SU-DHL-6 (cell line): ENCODE measurements around the gene CREB5.

Source experiments
- H2AFZ ChIP-seq: fragments of 200-600 bp; sonication (generic); 2 replicates; pipeline ENCODE4 v1.6.1; 2014; ENCODE audit warnings: low read depth, mild to moderate bottlenecking, moderate library complexity, mixed read lengths, antibody characterized with exemption, low read length; ENCODE audit not compliant: severe bottlenecking
- H3F3A ChIP-seq: fragments of 200-600 bp; shearing (Covaris generic); 2 replicates; pipeline ENCODE4 v1.6.0; 2016; ENCODE audit warnings: antibody characterized with exemption, mild to moderate bottlenecking; ENCODE audit not compliant: insufficient read depth
- H3K27ac ChIP-seq: fragments of 200-600 bp; sonication (generic); 2 replicates; pipeline ENCODE4 v1.5.1; 2016; ENCODE audit warnings: low read depth, mild to moderate bottlenecking, low read length, moderate library complexity, mixed read lengths
- H3K27me3 ChIP-seq: fragments of 200-600 bp; sonication (generic), shearing (Covaris generic); 2 replicates; pipeline ENCODE4 v1.6.0; 2014; ENCODE audit warnings: mild to moderate bottlenecking, low read length
- H3K36me3 ChIP-seq: fragments of 200-600 bp; sonication (generic); 2 replicates; pipeline ENCODE4 v1.6.1; 2014; ENCODE audit warnings: mild to moderate bottlenecking, low read length, mixed read lengths
- H3K4me2 ChIP-seq: fragments of 300-600, 200-600 bp; shearing (Covaris generic), sonication (generic); 2 replicates; pipeline ENCODE4 v1.6.0; 2014; ENCODE audit warnings: low read length, low read depth, mild to moderate bottlenecking; ENCODE audit not compliant: poor library complexity, severe bottlenecking
- H3K4me3 ChIP-seq: fragments of 200-600 bp; sonication (generic); 2 replicates; pipeline ENCODE4 v1.5.1; 2014; ENCODE audit warnings: antibody characterized with exemption, low read length, mild to moderate bottlenecking, mixed read lengths; ENCODE audit not compliant: insufficient read depth, poor library complexity, severe bottlenecking
- H3K79me2 ChIP-seq: fragments of 200-600 bp; sonication (generic); 2 replicates; pipeline ENCODE4 v1.6.1; 2014; ENCODE audit warnings: mild to moderate bottlenecking, low read length, moderate library complexity; ENCODE audit not compliant: insufficient read depth
- H3K9ac ChIP-seq: fragments of 200-600 bp; sonication (generic); 2 replicates; pipeline ENCODE4 v1.7.0; 2014; ENCODE audit warnings: mild to moderate bottlenecking, low read length
- H3K9me2 ChIP-seq: fragments of 200-600 bp; sonication (generic); replicated peaks from 2 replicates; pipeline ENCODE4 v1.6.1; 2014; ENCODE audit warnings: low read length; ENCODE audit not compliant: insufficient read depth
- H3K9me3 ChIP-seq: fragments of 200-600 bp; sonication (generic); 2 replicates; pipeline ENCODE4 v1.6.1; 2014; ENCODE audit warnings: low read length, mixed read lengths; ENCODE audit not compliant: insufficient read depth
- H4K20me1 ChIP-seq: fragments of 200-600 bp; sonication (generic); 2 replicates; pipeline ENCODE4 v1.6.1; 2014; ENCODE audit warnings: low read depth, mild to moderate bottlenecking, antibody characterized with exemption, low read length, moderate library complexity, mixed read lengths
- EZH2phosphoT487 ChIP-seq: fragments of 200-600 bp; sonication (generic), shearing (Covaris generic); conservative IDR thresholded peaks from 2 replicates; pipeline ENCODE4 v1.6.1; 2018; ENCODE audit warnings: mild to moderate bottlenecking, antibody characterized with exemption, low read length, moderate library complexity, mixed read lengths
- TF ChIP-seq, protein P1 (sequence below): fragments of 200-600 bp; sonication (generic); IDR thresholded peaks from one replicate; pipeline ENCODE4 v1.5.1; 2017; ENCODE audit warnings: antibody characterized with exemption, mild to moderate bottlenecking, low read length, moderate library complexity; ENCODE audit not compliant: insufficient read depth, poor library complexity, severe bottlenecking

The CREB5 gene

DNA sequence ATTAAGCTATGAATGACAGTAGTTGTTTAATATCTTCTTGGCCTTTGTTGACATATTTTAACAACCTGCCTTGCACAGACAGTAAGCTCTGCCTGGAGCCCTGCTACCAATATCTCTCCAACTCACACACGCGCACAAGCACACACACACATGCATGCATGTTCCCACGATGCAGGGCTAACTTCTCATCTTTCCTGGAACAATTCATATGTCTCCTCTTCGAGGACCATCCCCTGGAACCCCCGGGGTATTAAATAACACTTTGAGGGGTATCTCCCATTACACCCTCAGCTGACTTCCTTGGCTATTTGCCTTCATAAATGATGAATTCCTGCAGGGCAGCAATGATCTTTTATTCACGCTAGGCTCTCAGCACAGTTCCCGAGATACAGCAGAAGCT lies 287.8 kb downstream of the CREB5 start:
- Histone ChIP-seq H3K9ac (peak overlapping the region; percentile 10; the same call in 1 of the 2 replicates), H3K79me2 (peaks cover 11% of the 10 kb centered on the region; the same call in 1 of the 2 replicates), H3K27ac (peak overlapping the region; percentile 23; the same call in 1 of the 2 replicates), H3K36me3 (0 out of 2 replicates have a peak, but pooled peaks cover 6% of the 10 kb centered on the region), H3K4me2 (peak overlapping the region; percentile 47), H3F3A (peaks cover 15% of the 10 kb centered on the region; the same call in 1 of the 2 replicates), H4K20me1 (no peaks in the 10 kb centered on the region; the same call in 1 of the 2 replicates), H3K4me3 (no peak overlapping the region), H2AFZ (no peak overlapping the region), H3K27me3 (no peaks in the 10 kb centered on the region), H3K9me2 (no peaks in the 10 kb centered on the region), H3K9me3 (no peaks in the 10 kb centered on the region)
- TF ChIP-seq, protein P1, sequence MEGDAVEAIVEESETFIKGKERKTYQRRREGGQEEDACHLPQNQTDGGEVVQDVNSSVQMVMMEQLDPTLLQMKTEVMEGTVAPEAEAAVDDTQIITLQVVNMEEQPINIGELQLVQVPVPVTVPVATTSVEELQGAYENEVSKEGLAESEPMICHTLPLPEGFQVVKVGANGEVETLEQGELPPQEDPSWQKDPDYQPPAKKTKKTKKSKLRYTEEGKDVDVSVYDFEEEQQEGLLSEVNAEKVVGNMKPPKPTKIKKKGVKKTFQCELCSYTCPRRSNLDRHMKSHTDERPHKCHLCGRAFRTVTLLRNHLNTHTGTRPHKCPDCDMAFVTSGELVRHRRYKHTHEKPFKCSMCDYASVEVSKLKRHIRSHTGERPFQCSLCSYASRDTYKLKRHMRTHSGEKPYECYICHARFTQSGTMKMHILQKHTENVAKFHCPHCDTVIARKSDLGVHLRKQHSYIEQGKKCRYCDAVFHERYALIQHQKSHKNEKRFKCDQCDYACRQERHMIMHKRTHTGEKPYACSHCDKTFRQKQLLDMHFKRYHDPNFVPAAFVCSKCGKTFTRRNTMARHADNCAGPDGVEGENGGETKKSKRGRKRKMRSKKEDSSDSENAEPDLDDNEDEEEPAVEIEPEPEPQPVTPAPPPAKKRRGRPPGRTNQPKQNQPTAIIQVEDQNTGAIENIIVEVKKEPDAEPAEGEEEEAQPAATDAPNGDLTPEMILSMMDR: no peak
- TF ChIP-seq EZH2phosphoT487: no peak

DNA sequence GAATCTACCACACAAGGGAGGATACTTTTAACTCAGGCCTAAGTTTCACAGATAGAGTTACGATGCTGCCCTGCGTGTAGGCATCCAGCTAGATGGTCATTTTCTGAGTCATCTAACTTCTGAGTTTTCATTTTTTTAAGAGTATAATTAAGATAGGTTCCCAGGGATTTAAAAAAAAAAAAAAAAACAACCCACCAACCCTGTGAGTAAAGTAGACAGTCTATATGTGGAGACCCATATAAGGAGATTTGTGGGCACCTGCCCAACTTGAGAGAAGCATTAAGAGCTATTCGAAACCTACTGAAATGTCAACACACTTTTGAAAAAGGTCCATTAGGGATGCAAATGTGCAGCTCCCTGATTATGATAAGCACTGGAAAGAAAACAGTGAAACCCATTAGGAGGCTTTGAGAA lies 288.5 kb downstream of the CREB5 start:
- Histone ChIP-seq H3K4me2 (peak overlapping the region; percentile 47), H4K20me1 (no peaks in the 10 kb centered on the region; the same call in 1 of the 2 replicates), H2AFZ (no peak overlapping the region), H3K27ac (peak overlapping the region; percentile 23), H3K36me3 (0 out of 2 replicates have a peak, but pooled peaks cover 6% of the 10 kb centered on the region), H3F3A (peaks cover 19% of the 10 kb centered on the region), H3K4me3 (peak overlapping the region; percentile 5), H3K9me3 (no peaks in the 10 kb centered on the region), H3K9me2 (no peaks in the 10 kb centered on the region), H3K9ac (peak overlapping the region; percentile 10; the same call in 1 of the 2 replicates), H3K79me2 (peaks cover 11% of the 10 kb centered on the region; the same call in 1 of the 2 replicates), H3K27me3 (no peaks in the 10 kb centered on the region)
- no peak for TF ChIP-seq EZH2phosphoT487
- TF ChIP-seq, protein P1: no peak

DNA sequence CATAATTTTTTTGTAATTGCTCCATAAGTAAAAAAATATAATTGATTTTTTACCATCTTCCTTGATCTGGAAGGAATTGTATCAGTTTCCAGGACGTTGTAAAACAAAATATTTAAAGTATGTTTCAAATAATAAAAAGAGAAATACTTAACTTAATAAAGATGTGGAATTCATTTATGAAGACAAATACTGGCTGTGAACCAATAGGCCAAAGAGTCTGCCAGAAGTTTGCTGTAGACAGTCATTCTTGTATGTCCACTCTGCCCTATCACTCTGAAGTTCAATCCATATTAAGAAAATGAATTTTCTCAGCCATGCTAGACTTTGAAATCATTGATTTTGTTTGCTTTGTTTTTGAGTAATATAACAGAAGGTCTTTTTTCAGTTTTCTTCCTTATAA lies 289.4 kb downstream of the CREB5 start:
- Histone ChIP-seq H3K27me3 (no peaks in the 10 kb centered on the region), H3K36me3 (0 out of 2 replicates have a peak, but pooled peaks cover 6% of the 10 kb centered on the region), H3K4me2 (no peak overlapping the region), H3K9me2 (no peaks in the 10 kb centered on the region), H3F3A (peaks cover 20% of the 10 kb centered on the region), H3K9ac (no peak overlapping the region), H3K4me3 (no peak overlapping the region), H3K9me3 (no peaks in the 10 kb centered on the region), H2AFZ (no peak overlapping the region), H3K79me2 (peaks cover 8% of the 10 kb centered on the region; the same call in 1 of the 2 replicates), H3K27ac (no peak overlapping the region), H4K20me1 (no peaks in the 10 kb centered on the region; the same call in 1 of the 2 replicates)
- TF ChIP-seq, protein P1: no peak
- TF ChIP-seq EZH2phosphoT487: no peak
